AG04450 (cell line): ENCODE results near the gene COL8A1. TPM values are rescaled to one million over a fixed set of nuclear protein-coding genes. Genes with fewer than 3 reads are reported as not detected.

Experiments
- CTCF ChIA-PET: fragments of 300-600, 350-600 bp; formaldehyde crosslinking; extraction: SDS; loops from one replicate; lab custom pipeline; 2022; ENCODE audit warnings: antibody characterized with exemption, inconsistent platforms; lab: Charles Lee
- POLR2A ChIA-PET: fragments of 350-600 bp; formaldehyde crosslinking; extraction: SDS; loops from one replicate; lab custom pipeline; 2021; ENCODE audit warnings: antibody characterized with exemption, inconsistent platforms; lab: Yijun Ruan, JAX
- DNase-seq: peaks from one replicate; pipeline ENCODE4 v3.0.0-alpha.2; 2011; ENCODE audit warnings: low read depth, low spot score
- H3K27ac ChIP-seq: one replicate; pipeline ENCODE4 v1.5.1; 2012; ENCODE audit warnings: low read depth, low read length, control low read depth
- H3K27me3 ChIP-seq: one replicate; pipeline ENCODE4 v1.6.0; 2012; ENCODE audit warnings: low read length; ENCODE audit not compliant: control insufficient read depth, insufficient read depth
- H3K4me3 ChIP-seq: 2 replicates; pipeline ENCODE4 v1.5.1; 2011; ENCODE audit warnings: mild to moderate bottlenecking, low read depth, low read length, control low read depth
- H3K9me3 ChIP-seq: 2 replicates; pipeline ENCODE4 v1.5.1; 2012; ENCODE audit warnings: low read length; ENCODE audit not compliant: control insufficient read depth, insufficient read depth
- polyA plus RNA-seq: library from polyadenylated mRNA; depleted of rRNA; stranded (reverse); fragments of >200 nt; gene quantifications from 2 replicates; pipeline ENCODE4 v1.2.3, GENCODE V29; 2011
- TF ChIP-seq, protein P1 (sequence below): IDR thresholded peaks from 2 replicates; pipeline ENCODE4 v1.5.1; 2011; ENCODE audit warnings: low read depth, low read length, control low read depth, inconsistent platforms

The COL8A1 gene
- polyA plus RNA-seq, 1 experiment: 101 TPM

DNA sequence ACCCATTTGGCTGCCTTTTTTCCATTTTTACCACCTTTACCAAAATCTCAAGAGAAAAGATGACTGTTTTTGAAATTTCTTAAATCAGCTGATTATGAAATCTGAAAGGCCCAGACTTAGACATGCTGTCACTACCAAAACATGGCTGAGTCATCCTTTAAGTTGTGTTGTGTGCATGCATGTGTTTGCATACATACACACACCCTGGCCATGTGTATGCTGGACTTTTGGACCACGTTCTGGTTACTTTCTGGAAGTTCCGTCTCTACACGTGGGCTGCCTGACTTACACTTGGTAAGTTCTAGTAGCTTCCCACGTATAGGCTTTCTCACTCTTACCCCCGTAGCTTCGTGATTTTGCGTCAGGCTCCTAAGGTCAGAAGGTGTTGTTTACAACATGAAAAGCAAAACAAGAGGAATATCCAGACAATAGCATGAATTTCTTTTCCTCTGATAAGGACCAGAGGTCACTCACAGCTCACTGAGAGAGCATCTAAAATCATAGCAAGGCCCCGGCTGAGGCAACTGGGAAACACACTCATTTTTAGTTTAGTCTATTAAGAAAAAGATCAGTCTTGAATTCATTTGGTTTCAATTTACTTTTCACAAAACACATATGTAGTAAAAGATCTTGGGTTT is 62.4 kb downstream of the COL8A1 start:
- CTCF ChIA-PET: no interaction called here

DNA sequence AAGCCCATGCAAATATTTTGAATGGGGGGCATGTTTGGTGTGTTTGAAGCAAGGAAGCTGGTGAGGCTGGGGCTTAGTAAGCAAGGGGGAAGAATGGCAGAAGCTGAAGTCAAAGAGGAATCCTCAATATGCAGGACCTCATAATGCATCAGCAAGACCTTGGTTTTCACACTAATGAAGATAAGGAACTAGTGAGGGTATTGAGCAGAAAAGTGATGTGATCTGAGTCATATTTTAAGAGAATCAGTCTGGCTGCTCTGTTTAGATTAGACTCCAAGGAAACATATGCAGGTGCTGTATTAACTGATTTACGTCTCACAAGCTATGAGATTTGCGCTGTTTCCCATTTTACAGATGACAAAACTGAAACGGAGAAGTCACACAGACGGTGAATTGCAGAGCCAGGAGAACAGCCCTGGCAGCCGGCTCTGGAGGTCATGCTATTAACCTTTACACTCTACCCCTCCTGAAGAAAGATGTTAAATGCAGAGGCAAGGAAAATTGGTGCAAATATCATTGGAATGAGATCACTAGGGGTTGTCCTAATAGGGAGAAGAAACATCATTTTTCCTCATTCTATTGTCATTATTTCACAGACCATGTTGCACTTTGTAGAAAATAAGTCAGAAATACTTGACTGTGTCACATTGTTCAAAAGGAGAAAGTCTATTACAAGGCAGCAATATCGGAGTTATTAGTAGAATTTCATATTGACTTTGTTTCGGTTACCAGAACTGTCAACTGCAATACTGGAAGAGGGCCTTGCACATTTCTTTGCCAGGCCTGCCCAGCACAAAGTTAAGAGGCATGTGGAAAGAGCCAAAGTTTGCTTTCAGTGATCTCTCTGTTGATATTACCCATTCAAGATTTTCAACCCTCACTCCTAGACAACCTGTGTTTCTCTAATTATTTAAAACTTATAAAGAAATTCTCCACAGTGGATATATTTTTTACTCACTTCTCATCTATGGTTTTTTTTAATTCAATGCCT is 64.9 kb downstream of the COL8A1 start:
- TF ChIP-seq, protein P1, sequence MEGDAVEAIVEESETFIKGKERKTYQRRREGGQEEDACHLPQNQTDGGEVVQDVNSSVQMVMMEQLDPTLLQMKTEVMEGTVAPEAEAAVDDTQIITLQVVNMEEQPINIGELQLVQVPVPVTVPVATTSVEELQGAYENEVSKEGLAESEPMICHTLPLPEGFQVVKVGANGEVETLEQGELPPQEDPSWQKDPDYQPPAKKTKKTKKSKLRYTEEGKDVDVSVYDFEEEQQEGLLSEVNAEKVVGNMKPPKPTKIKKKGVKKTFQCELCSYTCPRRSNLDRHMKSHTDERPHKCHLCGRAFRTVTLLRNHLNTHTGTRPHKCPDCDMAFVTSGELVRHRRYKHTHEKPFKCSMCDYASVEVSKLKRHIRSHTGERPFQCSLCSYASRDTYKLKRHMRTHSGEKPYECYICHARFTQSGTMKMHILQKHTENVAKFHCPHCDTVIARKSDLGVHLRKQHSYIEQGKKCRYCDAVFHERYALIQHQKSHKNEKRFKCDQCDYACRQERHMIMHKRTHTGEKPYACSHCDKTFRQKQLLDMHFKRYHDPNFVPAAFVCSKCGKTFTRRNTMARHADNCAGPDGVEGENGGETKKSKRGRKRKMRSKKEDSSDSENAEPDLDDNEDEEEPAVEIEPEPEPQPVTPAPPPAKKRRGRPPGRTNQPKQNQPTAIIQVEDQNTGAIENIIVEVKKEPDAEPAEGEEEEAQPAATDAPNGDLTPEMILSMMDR: no peak
- no peak overlapping the region for H3K4me3 ChIP-seq
- no peak overlapping the region for H3K27ac ChIP-seq
- H3K9me3 ChIP-seq: no peaks in the 10 kb centered on the region
- H3K27me3 ChIP-seq: no peaks in the 10 kb centered on the region
- DNase-seq: no peak
- POLR2A ChIA-PET: no interaction called here
- CTCF ChIA-PET: interaction anchor here (0.6 to 1.2 kb wide), 2 partner anchors 38 to 58 kb away, joined by 3 to 4 read pairs; no protein-coding TSS in a partner anchor

More for the DNA sequence above, 62.4 kb downstream of the COL8A1 start:
- Histone ChIP-seq H3K27me3 (no peaks in the 10 kb centered on the region), H3K4me3 (no peak overlapping the region), H3K9me3 (no peaks in the 10 kb centered on the region), H3K27ac (no peak overlapping the region)
- TF ChIP-seq, protein P1: no peak
- POLR2A ChIA-PET: no interaction called here
- no peak for DNase-seq

DNA sequence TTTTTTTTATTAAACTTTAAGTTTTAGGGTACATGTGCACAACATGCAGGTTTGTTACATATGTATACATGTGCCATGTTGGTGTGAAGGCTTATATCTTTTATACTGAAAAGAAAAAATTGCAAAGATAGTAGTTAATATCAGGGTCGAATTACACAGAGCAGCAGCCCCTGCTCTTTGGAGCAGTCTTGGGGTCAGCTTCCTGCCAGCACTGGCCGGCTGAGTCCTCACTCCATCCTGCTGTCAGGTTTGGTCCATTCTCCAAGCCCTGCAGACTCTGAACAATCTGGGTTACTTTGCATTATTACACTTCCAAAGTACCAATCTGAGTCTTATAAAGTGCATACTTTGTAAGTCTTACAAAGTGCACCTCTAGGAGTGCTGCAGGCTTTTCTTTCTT is 66.0 kb downstream of the COL8A1 start:
- no peaks in the 10 kb centered on the region for H3K27me3 ChIP-seq
- no peak for DNase-seq
- H3K27ac ChIP-seq: no peak overlapping the region
- ChIA-PET POLR2A (no interaction called here), CTCF (no interaction called here)
- H3K4me3 ChIP-seq: no peak overlapping the region
- TF ChIP-seq, protein P1: no peak
- no peaks in the 10 kb centered on the region for H3K9me3 ChIP-seq

DNA sequence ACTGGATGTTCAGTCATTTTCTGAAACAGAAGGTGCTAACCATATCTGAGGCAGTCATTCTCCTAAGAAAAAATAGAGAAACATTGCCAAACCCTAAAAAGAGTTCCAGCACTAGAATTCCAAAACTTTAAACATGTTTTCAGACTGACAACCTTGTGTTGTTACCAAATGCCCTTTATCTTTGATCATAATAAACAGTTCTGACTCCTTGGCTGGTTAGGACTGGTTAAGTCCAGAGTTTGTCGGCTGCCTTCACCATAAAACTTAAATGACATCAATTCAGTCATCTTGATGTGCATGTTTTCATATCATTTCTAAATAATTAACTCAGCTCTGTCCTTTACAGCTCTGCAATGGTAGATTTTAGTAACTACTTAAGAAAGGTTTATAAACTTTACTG is 68.0 kb downstream of the COL8A1 start:
- TF ChIP-seq, protein P1: no peak
- no peak overlapping the region for H3K27ac ChIP-seq
- POLR2A ChIA-PET: no interaction called here
- no peaks in the 10 kb centered on the region for H3K9me3 ChIP-seq
- no peaks in the 10 kb centered on the region for H3K27me3 ChIP-seq
- CTCF ChIA-PET: interaction anchor here (1.1 kb wide), 1 partner anchor 19 kb away, joined by 3 read pairs; no protein-coding TSS in a partner anchor
- H3K4me3 ChIP-seq: no peak overlapping the region
- no peak for DNase-seq
